ENCODE data around the gene RBM20. TPM values are rescaled to one million over a fixed set of nuclear protein-coding genes. Genes with fewer than 3 reads are reported as not detected.
"Not testable (repeated sequence)": the region's sequence is repeated elsewhere in the genome, so short reads cannot be mapped to it uniquely, and the experiment has no call there.

RBM20 gene
- total RNA-seq, 2 donors from 2014 or later = 7.8 to 13.9 TPM

- DNase-seq (ENCODE audit: low spot score) (no peak), ATAC-seq (ENCODE audit: insufficient number of reproducible peaks, low FRiP score, low read depth) (no peak)
- H3K36me3 ChIP-seq = peaks cover 3% of the 10 kb centered on the region
- H3K4me1 ChIP-seq (ENCODE audit: control insufficient read depth in 1 of 2, low read depth in 2 of 2) = no peaks in the 10 kb centered on the region
- no peaks in the 10 kb centered on the region for H3K9me3 ChIP-seq
- no peaks in the 10 kb centered on the region for H3K27me3 ChIP-seq (replicated peaks; ENCODE audit: insufficient read depth)
- no peak for TF ChIP-seq CTCF (IDR thresholded peaks at IDR 0.05)
- H3K27ac ChIP-seq = no peak overlapping the region
- H3K4me3 ChIP-seq = no peak overlapping the region
Observed at GRCh38 chr10:110609605-110610004, 34.5 kb upstream of the RBM20 start.

GRCh38 chr10:110610308-110610774 is 33.8 kb upstream of the RBM20 start:
- no peak for ATAC-seq (ENCODE audit: insufficient number of reproducible peaks, low FRiP score, low read depth)
- no peaks in the 10 kb centered on the region for H3K4me1 ChIP-seq (ENCODE audit: control insufficient read depth in 1 of 2, low read depth in 2 of 2)
- H3K4me3 ChIP-seq = no peak overlapping the region
- DNase-seq (ENCODE audit: low spot score) = no peak
- no peaks in the 10 kb centered on the region for H3K36me3 ChIP-seq
- TF ChIP-seq CTCF (IDR thresholded peaks at IDR 0.05) = peak; percentile 77
- no peaks in the 10 kb centered on the region for H3K27me3 ChIP-seq (replicated peaks; ENCODE audit: insufficient read depth)
- H3K27ac ChIP-seq = no peak overlapping the region
- H3K9me3 ChIP-seq = no peaks in the 10 kb centered on the region

- not testable (repeated sequence) for DNase-seq (ENCODE audit: low spot score); H3K36me3 ChIP-seq; H3K4me1 ChIP-seq (ENCODE audit: control insufficient read depth in 1 of 2, low read depth in 2 of 2); H3K4me3 ChIP-seq; H3K9me3 ChIP-seq; H3K27me3 ChIP-seq (replicated peaks; ENCODE audit: insufficient read depth); ATAC-seq (ENCODE audit: insufficient number of reproducible peaks, low FRiP score, low read depth); H3K27ac ChIP-seq
Observed at GRCh38 chr10:110610781-110611180, 33.4 kb upstream of the RBM20 start.

- Histone ChIP-seq H3K4me3 (no peak overlapping the region), H3K36me3 (no peaks in the 10 kb centered on the region), H3K27me3 (replicated peaks; ENCODE audit: insufficient read depth) (no peaks in the 10 kb centered on the region), H3K27ac (no peak overlapping the region), H3K4me1 (ENCODE audit: control insufficient read depth in 1 of 2, low read depth in 2 of 2) (no peaks in the 10 kb centered on the region), H3K9me3 (no peaks in the 10 kb centered on the region)
- ATAC-seq (ENCODE audit: insufficient number of reproducible peaks, low FRiP score, low read depth) (no peak), DNase-seq (ENCODE audit: low spot score) (no peak)
- TF ChIP-seq CTCF (IDR thresholded peaks at IDR 0.05) = no peak
Observed at GRCh38 chr10:110612087-110612486, 32.0 kb upstream of the RBM20 start.

- Histone ChIP-seq H3K36me3 (no peaks in the 10 kb centered on the region), H3K27me3 (replicated peaks; ENCODE audit: insufficient read depth) (no peaks in the 10 kb centered on the region), H3K4me3 (no peak overlapping the region), H3K9me3 (no peaks in the 10 kb centered on the region), H3K4me1 (ENCODE audit: control insufficient read depth in 1 of 2, low read depth in 2 of 2) (no peaks in the 10 kb centered on the region), H3K27ac (no peak overlapping the region)
- no peak for DNase-seq (ENCODE audit: low spot score)
- no peak for TF ChIP-seq CTCF (IDR thresholded peaks at IDR 0.05)
- no peak for ATAC-seq (ENCODE audit: insufficient number of reproducible peaks, low FRiP score, low read depth)
Observed at GRCh38 chr10:110612629-110613028, 31.5 kb upstream of the RBM20 start.

- DNase-seq (ENCODE audit: low spot score) = no peak
- Histone ChIP-seq H3K36me3 (no peaks in the 10 kb centered on the region), H3K4me3 (no peak overlapping the region), H3K27ac (no peak overlapping the region), H3K9me3 (no peaks in the 10 kb centered on the region), H3K4me1 (ENCODE audit: control insufficient read depth in 1 of 2, low read depth in 2 of 2) (no peaks in the 10 kb centered on the region), H3K27me3 (replicated peaks; ENCODE audit: insufficient read depth) (no peaks in the 10 kb centered on the region)
- no peak for ATAC-seq (ENCODE audit: insufficient number of reproducible peaks, low FRiP score, low read depth)
- no peak for TF ChIP-seq CTCF (IDR thresholded peaks at IDR 0.05)
Observed at GRCh38 chr10:110613341-110613995, 30.7 kb upstream of the RBM20 start.
